ENCODE results near the gene WDCP.

DNA sequence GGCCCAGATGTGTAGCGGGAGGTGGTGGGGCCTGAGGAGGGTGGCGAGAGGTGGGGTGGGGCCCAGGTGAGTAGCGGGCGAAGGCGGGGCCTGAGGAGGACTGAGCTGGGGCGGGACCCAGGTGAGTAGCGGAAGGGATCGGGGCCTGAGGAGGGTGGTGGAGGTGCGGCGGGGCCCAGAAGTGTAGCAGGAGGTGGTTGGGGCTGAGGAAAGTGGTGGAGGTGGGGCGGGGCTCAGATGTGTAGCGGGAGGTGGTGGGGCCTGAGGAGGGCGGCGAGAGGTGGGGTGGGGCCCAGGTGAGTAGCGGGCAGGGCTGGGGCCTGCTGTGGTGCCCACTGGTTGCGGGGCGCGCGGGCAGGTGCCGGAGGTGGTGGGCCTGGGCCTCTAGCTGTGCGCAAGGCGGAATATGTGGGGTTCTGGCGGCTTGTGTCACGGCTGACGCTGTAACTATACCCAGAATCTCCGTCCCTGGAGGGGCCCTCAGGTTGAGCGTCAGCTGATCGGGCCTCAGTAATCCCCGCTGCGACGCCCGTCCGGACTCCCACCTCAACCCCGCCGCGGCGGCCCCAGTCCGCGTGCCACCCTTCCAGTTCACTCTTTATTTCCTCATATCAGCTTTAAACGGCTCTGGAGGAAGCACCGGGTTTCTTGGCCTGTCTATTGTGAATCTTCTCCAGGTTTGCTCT is 29.8 kb upstream of the WDCP start:
- TF ChIP-seq, protein P1, sequence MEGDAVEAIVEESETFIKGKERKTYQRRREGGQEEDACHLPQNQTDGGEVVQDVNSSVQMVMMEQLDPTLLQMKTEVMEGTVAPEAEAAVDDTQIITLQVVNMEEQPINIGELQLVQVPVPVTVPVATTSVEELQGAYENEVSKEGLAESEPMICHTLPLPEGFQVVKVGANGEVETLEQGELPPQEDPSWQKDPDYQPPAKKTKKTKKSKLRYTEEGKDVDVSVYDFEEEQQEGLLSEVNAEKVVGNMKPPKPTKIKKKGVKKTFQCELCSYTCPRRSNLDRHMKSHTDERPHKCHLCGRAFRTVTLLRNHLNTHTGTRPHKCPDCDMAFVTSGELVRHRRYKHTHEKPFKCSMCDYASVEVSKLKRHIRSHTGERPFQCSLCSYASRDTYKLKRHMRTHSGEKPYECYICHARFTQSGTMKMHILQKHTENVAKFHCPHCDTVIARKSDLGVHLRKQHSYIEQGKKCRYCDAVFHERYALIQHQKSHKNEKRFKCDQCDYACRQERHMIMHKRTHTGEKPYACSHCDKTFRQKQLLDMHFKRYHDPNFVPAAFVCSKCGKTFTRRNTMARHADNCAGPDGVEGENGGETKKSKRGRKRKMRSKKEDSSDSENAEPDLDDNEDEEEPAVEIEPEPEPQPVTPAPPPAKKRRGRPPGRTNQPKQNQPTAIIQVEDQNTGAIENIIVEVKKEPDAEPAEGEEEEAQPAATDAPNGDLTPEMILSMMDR (conservative IDR thresholded peaks at IDR 0.05 in 1 of 2, IDR thresholded peaks at IDR 0.05 in 1 of 2; ENCODE audit: extremely low read depth in 1 of 2, insufficient read depth in 1 of 2, low read depth in 1 of 2, low read length in 2 of 2) = no peak
- TF ChIP-seq EZH2 (IDR thresholded peaks at IDR 0.05; ENCODE audit: borderline replicate concordance, low read length) = no peak

Measured in mammary epithelial cell (primary cell).